HepG2 (cell line): ENCODE results near the gene MYCBPAP. TPM values are rescaled to one million over a fixed set of nuclear protein-coding genes. Genes with fewer than 3 reads are reported as not detected.
A peak's percentile ranks its signal among the peaks of the same experiment; 100 is the strongest.

ENCODE experiments used
- BRCA1 ChIP-seq: sonication (generic); formaldehyde crosslinking; IDR thresholded peaks from 2 replicates; pipeline ENCODE4 v1.4.0; 2020; ENCODE audit warnings: missing genetic modification reagents
- CENPX ChIP-seq: sonication (generic); formaldehyde crosslinking; IDR thresholded peaks from 2 replicates; pipeline ENCODE4 v1.9.0; 2021; ENCODE audit warnings: mild to moderate bottlenecking, missing genetic modification reagents, moderate library complexity
- HMG20A ChIP-seq: IDR thresholded peaks from 2 replicates; pipeline ENCODE4 v1.6.1; 2016; ENCODE audit warnings: borderline replicate concordance
- KLF15 ChIP-seq: sonication (generic); formaldehyde crosslinking; IDR thresholded peaks from 2 replicates; pipeline ENCODE4 v1.8.1; 2023; ENCODE audit warnings: borderline replicate concordance, mild to moderate bottlenecking, inconsistent platforms, missing genetic modification reagents, mixed read lengths
- MAFK ChIP-seq, 2 experiments: IDR thresholded peaks in 1 of 2; conservative IDR thresholded peaks in 1 of 2; 2 replicates each; pipeline ENCODE4 v1.6.1; 2011; ENCODE audit warnings: improper control_type of control experiment in 2 of 2, low read length in 2 of 2
- NRL ChIP-seq: sonication (generic); formaldehyde crosslinking; IDR thresholded peaks from 2 replicates; pipeline ENCODE4 v1.5.0; 2020; ENCODE audit warnings: missing genetic modification reagents, mild to moderate bottlenecking, moderate library complexity, borderline replicate concordance
- PATZ1 ChIP-seq: sonication (generic); formaldehyde crosslinking; IDR thresholded peaks from 2 replicates; pipeline ENCODE4 v1.4.0; 2020; ENCODE audit warnings: missing genetic modification reagents
- PHB2 ChIP-seq: fragments of 450-650 bp; IDR thresholded peaks from 2 replicates; pipeline ENCODE4 v1.6.1; 2018; ENCODE audit not compliant: partially characterized antibody
- POLR2G ChIP-seq: fragments of 200-400 bp; formaldehyde crosslinking; IDR thresholded peaks from 2 replicates; pipeline ENCODE4 v1.6.1; 2018; ENCODE audit warnings: mild to moderate bottlenecking, low read depth, low read length, moderate library complexity
- TCF7L2 ChIP-seq: IDR thresholded peaks from 2 replicates; pipeline ENCODE4 v1.6.1; 2011; ENCODE audit warnings: mild to moderate bottlenecking, low read depth, low read length, moderate library complexity
- THAP8 ChIP-seq: sonication (generic); formaldehyde crosslinking; IDR thresholded peaks from 2 replicates; pipeline ENCODE4 v1.5.1; 2020; ENCODE audit warnings: missing genetic modification reagents, mild to moderate bottlenecking, borderline replicate concordance
- ZBTB1 ChIP-seq: sonication (generic); formaldehyde crosslinking; IDR thresholded peaks from 2 replicates; pipeline ENCODE4 v1.4.0; 2020; ENCODE audit warnings: missing genetic modification reagents, borderline replicate concordance
- ZBTB2 ChIP-seq: sonication (generic); formaldehyde crosslinking; IDR thresholded peaks from 2 replicates; pipeline ENCODE4 v1.8.0; 2022; ENCODE audit warnings: low read depth, missing genetic modification reagents
- ZNF18 ChIP-seq: sonication (generic); formaldehyde crosslinking; IDR thresholded peaks from 2 replicates; pipeline ENCODE4 v1.8.0; 2022; ENCODE audit warnings: mild to moderate bottlenecking, missing genetic modification reagents; ENCODE audit not compliant: insufficient replicate concordance
- ZNF432 ChIP-seq: sonication (generic); formaldehyde crosslinking; IDR thresholded peaks from 2 replicates; pipeline ENCODE4 v1.5.0; 2020; ENCODE audit warnings: missing genetic modification reagents, mild to moderate bottlenecking, borderline replicate concordance
- polyA plus RNA-seq, 8 experiments: library from polyadenylated mRNA; depleted of rRNA in 3 of 8; stranded (reverse) in 7 of 8; unstranded in 1 of 8; fragments of >200 nt; fragmentation: Illumina TruSeq in 4 of 8; extraction: Trizol in 4 of 8; gene quantifications; 2 replicates each; pipeline versions ENCODE4 v1.2.1 to v1.2.3, GENCODE V29; 2011 to 2016; ENCODE audit warnings: low read depth in 4 of 8, missing spikeins in 1 of 8, mixed read lengths in 1 of 8; ENCODE audit not compliant: insufficient read depth in 1 of 8
- total RNA-seq, 5 experiments: library from RNA; depleted of rRNA; stranded (reverse); fragments of >200 nt; fragmentation: Illumina TruSeq; extraction: Trizol; gene quantifications; 2 replicates each; pipeline ENCODE4 v1.2.3, GENCODE V29; 2016; ENCODE audit warnings: low read depth in 1 of 5
- TF ChIP-seq, protein P1 (sequence below): sonication (generic); formaldehyde crosslinking; IDR thresholded peaks from 2 replicates; pipeline ENCODE4 v1.5.1; 2020; ENCODE audit warnings: mild to moderate bottlenecking, moderate library complexity, missing genetic modification reagents
- TF ChIP-seq, protein P2 (sequence below): sonication (generic); formaldehyde crosslinking; IDR thresholded peaks from 2 replicates; pipeline ENCODE4 v1.8.0; 2022; ENCODE audit warnings: missing genetic modification reagents, mild to moderate bottlenecking, moderate library complexity, borderline replicate concordance

MYCBPAP gene
- total and polyA plus RNA-seq, 2 of the 13 experiments (the other 11 are each of a cell fraction or from before 2014, with no cell fraction given), result 0.22 to 0.24 TPM

DNA sequence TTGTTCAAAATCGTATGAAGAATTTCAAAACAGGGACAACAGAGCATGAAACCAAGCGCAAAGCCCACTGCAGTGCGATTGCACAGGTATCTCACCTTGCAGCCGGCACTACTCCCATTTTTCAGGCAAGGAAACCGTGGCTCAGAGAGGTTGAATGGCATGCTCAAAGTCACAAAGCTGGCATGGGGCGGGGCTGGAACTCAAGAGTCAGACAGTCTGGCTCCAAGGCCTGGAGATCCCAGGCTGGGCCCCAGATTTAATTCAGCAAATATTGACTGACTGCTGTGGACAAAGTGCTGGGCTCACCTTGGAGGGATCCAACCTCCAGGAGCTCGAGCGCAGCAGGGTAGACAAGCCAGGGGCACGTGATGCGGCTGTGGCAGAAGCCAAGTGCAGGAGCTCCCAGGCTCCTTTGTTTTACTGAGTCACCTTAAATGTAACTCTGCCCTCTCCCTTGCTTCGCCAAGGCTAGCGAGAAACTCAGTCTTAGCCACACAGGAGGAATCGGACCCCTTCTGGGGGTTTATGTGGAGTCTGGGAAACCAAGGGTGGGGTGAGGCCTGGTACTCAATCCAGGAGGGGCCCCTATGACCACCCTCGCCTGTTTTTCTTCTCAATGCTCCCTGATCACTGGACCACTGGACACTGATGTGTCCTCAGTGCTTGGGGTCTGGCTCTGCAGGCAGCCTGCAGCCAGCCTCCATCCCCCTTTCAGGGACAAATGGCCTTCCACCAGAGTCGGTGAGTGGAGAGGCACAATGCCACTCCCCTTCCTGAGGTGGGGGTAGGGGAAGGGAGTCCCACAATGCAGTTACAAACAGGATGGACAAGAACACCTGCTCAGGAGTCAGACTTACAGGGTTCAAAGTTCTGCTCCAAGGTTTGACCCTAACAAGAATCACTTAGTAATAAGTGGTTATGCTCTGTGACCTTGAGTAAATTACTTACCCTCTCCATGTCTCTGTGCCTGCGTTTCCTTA lies 34.8 kb downstream of the MYCBPAP start (continued):
- TF ChIP-seq ZBTB2 (CRISPR knock-in tag) (no peak), ZNF18 (CRISPR knock-in tag) (no peak), NRL (CRISPR knock-in tag) (peak; percentile 72; the same call in 1 of the 2 replicates), PHB2 (no peak), CENPX (CRISPR knock-in tag) (no peak), HMG20A (CRISPR knock-in tag) (peak; percentile 72; the same call in 1 of the 2 replicates), MAFK (conservative IDR thresholded peaks at IDR 0.05 in 1 of 2, IDR thresholded peaks at IDR 0.05 in 1 of 2; ENCODE audit: low read length in 2 of 2) (no peak), TCF7L2 (no peak), KLF15 (no peak), ZNF432 (CRISPR knock-in tag) (no peak), POLR2G (no peak), THAP8 (CRISPR knock-in tag) (no peak), BRCA1 (no peak), PATZ1 (CRISPR knock-in tag) (peak; percentile 66), ZBTB1 (CRISPR knock-in tag) (no peak)
- TF ChIP-seq, protein P1, sequence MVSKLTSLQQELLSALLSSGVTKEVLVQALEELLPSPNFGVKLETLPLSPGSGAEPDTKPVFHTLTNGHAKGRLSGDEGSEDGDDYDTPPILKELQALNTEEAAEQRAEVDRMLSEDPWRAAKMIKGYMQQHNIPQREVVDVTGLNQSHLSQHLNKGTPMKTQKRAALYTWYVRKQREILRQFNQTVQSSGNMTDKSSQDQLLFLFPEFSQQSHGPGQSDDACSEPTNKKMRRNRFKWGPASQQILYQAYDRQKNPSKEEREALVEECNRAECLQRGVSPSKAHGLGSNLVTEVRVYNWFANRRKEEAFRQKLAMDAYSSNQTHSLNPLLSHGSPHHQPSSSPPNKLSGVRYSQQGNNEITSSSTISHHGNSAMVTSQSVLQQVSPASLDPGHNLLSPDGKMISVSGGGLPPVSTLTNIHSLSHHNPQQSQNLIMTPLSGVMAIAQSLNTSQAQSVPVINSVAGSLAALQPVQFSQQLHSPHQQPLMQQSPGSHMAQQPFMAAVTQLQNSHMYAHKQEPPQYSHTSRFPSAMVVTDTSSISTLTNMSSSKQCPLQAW (CRISPR knock-in tag), result no peak
- TF ChIP-seq, protein P2, sequence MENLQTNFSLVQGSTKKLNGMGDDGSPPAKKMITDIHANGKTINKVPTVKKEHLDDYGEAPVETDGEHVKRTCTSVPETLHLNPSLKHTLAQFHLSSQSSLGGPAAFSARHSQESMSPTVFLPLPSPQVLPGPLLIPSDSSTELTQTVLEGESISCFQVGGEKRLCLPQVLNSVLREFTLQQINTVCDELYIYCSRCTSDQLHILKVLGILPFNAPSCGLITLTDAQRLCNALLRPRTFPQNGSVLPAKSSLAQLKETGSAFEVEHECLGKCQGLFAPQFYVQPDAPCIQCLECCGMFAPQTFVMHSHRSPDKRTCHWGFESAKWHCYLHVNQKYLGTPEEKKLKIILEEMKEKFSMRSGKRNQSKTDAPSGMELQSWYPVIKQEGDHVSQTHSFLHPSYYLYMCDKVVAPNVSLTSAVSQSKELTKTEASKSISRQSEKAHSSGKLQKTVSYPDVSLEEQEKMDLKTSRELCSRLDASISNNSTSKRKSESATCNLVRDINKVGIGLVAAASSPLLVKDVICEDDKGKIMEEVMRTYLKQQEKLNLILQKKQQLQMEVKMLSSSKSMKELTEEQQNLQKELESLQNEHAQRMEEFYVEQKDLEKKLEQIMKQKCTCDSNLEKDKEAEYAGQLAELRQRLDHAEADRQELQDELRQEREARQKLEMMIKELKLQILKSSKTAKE (CRISPR knock-in tag), result peak; percentile 89
